ENCODE results near the gene IL6ST. TPM values are rescaled to one million over a fixed set of nuclear protein-coding genes. Genes with fewer than 3 reads are reported as not detected.
"Not testable (repeated sequence)": the region's sequence is repeated elsewhere in the genome, so short reads cannot be mapped to it uniquely, and the experiment has no call there.

Gene IL6ST
- polyA plus RNA-seq, 1 donor (not counting 4 experiments of a cell fraction or from before 2014, with no cell fraction given): 41.3 TPM

GRCh38 chr5:56037531-56038010, 42.8 kb upstream of the IL6ST start:
- Histone ChIP-seq H3K9me1 (ENCODE audit: control insufficient read depth, extremely low read depth, insufficient read depth, low read length) (no peaks in the 10 kb centered on the region), H3K4me1 (ENCODE audit: control insufficient read depth, extremely low read depth, insufficient read depth, low read length) (no peaks in the 10 kb centered on the region), H3K36me3 (ENCODE audit: control insufficient read depth in 2 of 2, extremely low read depth in 1 of 2, insufficient read depth in 2 of 2, low read length in 2 of 2) (no peaks in the 10 kb centered on the region), H3K4me3 (ENCODE audit: control insufficient read depth in 2 of 3, extremely low read depth in 1 of 3, insufficient read depth in 2 of 3, low read depth in 1 of 3, low read length in 3 of 3) (no peak overlapping the region), H3K79me2 (ENCODE audit: control insufficient read depth, insufficient read depth, low read length) (no peaks in the 10 kb centered on the region), H2AFZ (ENCODE audit: control insufficient read depth, low read length) (no peak overlapping the region), H4K20me1 (ENCODE audit: control insufficient read depth, extremely low read depth, insufficient read depth, low read length) (no peaks in the 10 kb centered on the region), H3K9ac (ENCODE audit: control insufficient read depth, extremely low read depth, insufficient read depth, low read length) (no peak overlapping the region), H3K9me3 (ENCODE audit: control insufficient read depth, low read depth, low read length) (no peaks in the 10 kb centered on the region), H3K27ac (ENCODE audit: control insufficient read depth, insufficient read depth, low read length) (no peak overlapping the region), H3K27me3 (ENCODE audit: control insufficient read depth, extremely low read depth, insufficient read depth, low read length) (no peaks in the 10 kb centered on the region), H3K4me2 (ENCODE audit: control insufficient read depth, extremely low read depth, insufficient read depth, low read depth, low read length) (no peak overlapping the region)
- DNase-seq (ENCODE audit: low read depth, low spot score) (no peak), FAIRE-seq (no peak)
- TF ChIP-seq CTCF (optimal IDR thresholded peaks at IDR 0.05 in 1 of 3, IDR thresholded peaks at IDR 0.05 in 1 of 3, conservative IDR thresholded peaks at IDR 0.05 in 1 of 3; ENCODE audit: extremely low read depth in 1 of 3, insufficient read depth in 2 of 3, low read length in 3 of 3): no peak
- TF ChIP-seq EZH2 (IDR thresholded peaks at IDR 0.05; ENCODE audit: low read length): no peak
- dilution Hi-C loops (cut with MboI; ENCODE audit: extremely low pct_ligation_motif_present, low sequenced_read_pairs): no loop called here

- dilution Hi-C loops (cut with MboI; ENCODE audit: extremely low pct_ligation_motif_present, low sequenced_read_pairs); H3K79me2 ChIP-seq (ENCODE audit: control insufficient read depth, insufficient read depth, low read length); H3K27me3 ChIP-seq (ENCODE audit: control insufficient read depth, extremely low read depth, insufficient read depth, low read length); FAIRE-seq; H3K4me1 ChIP-seq (ENCODE audit: control insufficient read depth, extremely low read depth, insufficient read depth, low read length); H3K4me3 ChIP-seq (ENCODE audit: control insufficient read depth in 2 of 3, extremely low read depth in 1 of 3, insufficient read depth in 2 of 3, low read depth in 1 of 3, low read length in 3 of 3); H3K36me3 ChIP-seq (ENCODE audit: control insufficient read depth in 2 of 2, extremely low read depth in 1 of 2, insufficient read depth in 2 of 2, low read length in 2 of 2); H3K9me3 ChIP-seq (ENCODE audit: control insufficient read depth, low read depth, low read length); H3K9me1 ChIP-seq (ENCODE audit: control insufficient read depth, extremely low read depth, insufficient read depth, low read length); H2AFZ ChIP-seq (ENCODE audit: control insufficient read depth, low read length); H3K27ac ChIP-seq (ENCODE audit: control insufficient read depth, insufficient read depth, low read length); H3K4me2 ChIP-seq (ENCODE audit: control insufficient read depth, extremely low read depth, insufficient read depth, low read depth, low read length); DNase-seq (ENCODE audit: low read depth, low spot score); H4K20me1 ChIP-seq (ENCODE audit: control insufficient read depth, extremely low read depth, insufficient read depth, low read length); H3K9ac ChIP-seq (ENCODE audit: control insufficient read depth, extremely low read depth, insufficient read depth, low read length): not testable (repeated sequence)
These were observed 40.6 kb upstream of the IL6ST start for GRCh38 chr5:56035394-56035793.

GRCh38 chr5:56029871-56030630, 35.3 kb upstream of the IL6ST start:
- dilution Hi-C loops (cut with MboI; ENCODE audit: extremely low pct_ligation_motif_present, low sequenced_read_pairs); H3K4me1 ChIP-seq (ENCODE audit: control insufficient read depth, extremely low read depth, insufficient read depth, low read length); FAIRE-seq; H4K20me1 ChIP-seq (ENCODE audit: control insufficient read depth, extremely low read depth, insufficient read depth, low read length); H3K9me1 ChIP-seq (ENCODE audit: control insufficient read depth, extremely low read depth, insufficient read depth, low read length); H3K9ac ChIP-seq (ENCODE audit: control insufficient read depth, extremely low read depth, insufficient read depth, low read length); H3K79me2 ChIP-seq (ENCODE audit: control insufficient read depth, insufficient read depth, low read length); H3K27me3 ChIP-seq (ENCODE audit: control insufficient read depth, extremely low read depth, insufficient read depth, low read length); H3K4me3 ChIP-seq (ENCODE audit: control insufficient read depth in 2 of 3, extremely low read depth in 1 of 3, insufficient read depth in 2 of 3, low read depth in 1 of 3, low read length in 3 of 3); H3K9me3 ChIP-seq (ENCODE audit: control insufficient read depth, low read depth, low read length); DNase-seq (ENCODE audit: low read depth, low spot score); H3K4me2 ChIP-seq (ENCODE audit: control insufficient read depth, extremely low read depth, insufficient read depth, low read depth, low read length); H3K36me3 ChIP-seq (ENCODE audit: control insufficient read depth in 2 of 2, extremely low read depth in 1 of 2, insufficient read depth in 2 of 2, low read length in 2 of 2); H2AFZ ChIP-seq (ENCODE audit: control insufficient read depth, low read length); H3K27ac ChIP-seq (ENCODE audit: control insufficient read depth, insufficient read depth, low read length): not testable (repeated sequence)

Data from keratinocyte (primary cell).